ENCODE results near the gene ST6GALNAC3.
"Not testable (repeated sequence)": the region's sequence is repeated elsewhere in the genome, so short reads cannot be mapped to it uniquely, and the experiment has no call there.

The ST6GALNAC3 gene

GRCh38 chr1:76106251-76106650 is 31.7 kb downstream of the ST6GALNAC3 start:
- DNase-seq (ENCODE audit: low read depth in 2 of 2): no peak

GRCh38 chr1:76106719-76107235 is 32.2 kb downstream of the ST6GALNAC3 start:
- no peak for DNase-seq (ENCODE audit: low read depth in 2 of 2)

GRCh38 chr1:76109404-76109803 is 34.9 kb downstream of the ST6GALNAC3 start:
- no peak for DNase-seq (ENCODE audit: low read depth in 2 of 2)

- no peak for DNase-seq (ENCODE audit: low read depth in 2 of 2)
Observed at GRCh38 chr1:76109901-76110560, 35.5 kb downstream of the ST6GALNAC3 start.

- no peak for DNase-seq (ENCODE audit: low read depth in 2 of 2)
Observed at GRCh38 chr1:76110666-76111065, 36.1 kb downstream of the ST6GALNAC3 start.

GRCh38 chr1:76112321-76112720 is 37.8 kb downstream of the ST6GALNAC3 start:
- not testable (repeated sequence) for DNase-seq (ENCODE audit: low read depth in 2 of 2)

GRCh38 chr1:76113446-76113845 is 38.9 kb downstream of the ST6GALNAC3 start:
- DNase-seq (ENCODE audit: low read depth in 2 of 2): no peak

- DNase-seq (ENCODE audit: low read depth in 2 of 2): no peak
Observed at GRCh38 chr1:76115171-76115570, 40.6 kb downstream of the ST6GALNAC3 start.

- DNase-seq (ENCODE audit: low read depth in 2 of 2): no peak
Observed at GRCh38 chr1:76121850-76122249, 47.3 kb downstream of the ST6GALNAC3 start.

- DNase-seq (ENCODE audit: low read depth in 2 of 2): no peak
Observed at GRCh38 chr1:76122271-76122670, 47.7 kb downstream of the ST6GALNAC3 start.

- DNase-seq (ENCODE audit: low read depth in 2 of 2): not testable (repeated sequence)
Observed at GRCh38 chr1:76123411-76124064, 49.0 kb downstream of the ST6GALNAC3 start.

GRCh38 chr1:76124196-76124595 is 49.6 kb downstream of the ST6GALNAC3 start:
- DNase-seq (ENCODE audit: low read depth in 2 of 2): no peak

GRCh38 chr1:76125473-76126219 is 51.1 kb downstream of the ST6GALNAC3 start:
- no peak for DNase-seq (ENCODE audit: low read depth in 2 of 2)

- no peak for DNase-seq (ENCODE audit: low read depth in 2 of 2)
Observed at GRCh38 chr1:76128096-76128495, 53.5 kb downstream of the ST6GALNAC3 start.

GRCh38 chr1:76129731-76130130 is 55.2 kb downstream of the ST6GALNAC3 start:
- DNase-seq (ENCODE audit: low read depth in 2 of 2): no peak

- no peak for DNase-seq (ENCODE audit: low read depth in 2 of 2)
Observed at GRCh38 chr1:76130992-76131391, 56.4 kb downstream of the ST6GALNAC3 start.

GRCh38 chr1:76133977-76134376 is 59.4 kb downstream of the ST6GALNAC3 start:
- DNase-seq (ENCODE audit: low read depth in 2 of 2): no peak

- DNase-seq (ENCODE audit: low read depth in 2 of 2): no peak
Observed at GRCh38 chr1:76135835-76136234, 61.3 kb downstream of the ST6GALNAC3 start.

GRCh38 chr1:76136894-76137293 is 62.3 kb downstream of the ST6GALNAC3 start:
- DNase-seq (ENCODE audit: low read depth in 2 of 2): no peak

GRCh38 chr1:76137746-76138145 is 63.2 kb downstream of the ST6GALNAC3 start:
- DNase-seq (ENCODE audit: low read depth in 2 of 2): no peak

- DNase-seq (ENCODE audit: low read depth in 2 of 2): no peak
Observed at GRCh38 chr1:76138217-76138616, 63.7 kb downstream of the ST6GALNAC3 start.

GRCh38 chr1:76140227-76140626 is 65.7 kb downstream of the ST6GALNAC3 start:
- no peak for DNase-seq (ENCODE audit: low read depth in 2 of 2)

GRCh38 chr1:76141929-76142328 is 67.4 kb downstream of the ST6GALNAC3 start:
- DNase-seq (ENCODE audit: low read depth in 2 of 2): no peak

Data from stimulated activated CD4-positive, alpha-beta T cell treated with anti-CD3 and anti-CD28 coated beads, Interleukin-12 subunit alpha, Interleukin-12 subunit beta, amount 100 ng/mL, for 24 hours (primary cell).